ENCODE measurements around the gene DHRS1. TPM values are rescaled to one million over a fixed set of nuclear protein-coding genes. Genes with fewer than 3 reads are reported as not detected.

The DHRS1 gene
- total and polyA plus RNA-seq, 2 donors from 2014 or later, result 32.7 to 56.7 TPM

- DNase-seq (no peak), FAIRE-seq (no peak)
- H3K27me3 ChIP-seq (ENCODE audit: control insufficient read depth, insufficient read depth, low read length), result peaks cover 14% of the 10 kb centered on the region
- no peak overlapping the region for H3K27ac ChIP-seq (ENCODE audit: low read depth in 2 of 2, low read length in 2 of 2)
- H3K9ac ChIP-seq (ENCODE audit: low read length in 3 of 3), result no peak overlapping the region
- no peaks in the 10 kb centered on the region for H3K9me3 ChIP-seq (ENCODE audit: control insufficient read depth in 2 of 3, insufficient read depth in 1 of 3, low read length in 3 of 3)
- intact Hi-C loops (cut with DNase I), result no loop called here
- peaks cover 0 to 11% (median 10%) of the 10 kb centered on the region in 3 donors for H3K4me1 ChIP-seq (ENCODE audit: control insufficient read depth in 2 of 3, insufficient read depth in 2 of 3, low read depth in 1 of 3, low read length in 3 of 3)
- H3K4me3 ChIP-seq (ENCODE audit: low read length in 3 of 3), result no peak overlapping the region
- no peak for TF ChIP-seq CTCF (IDR thresholded peaks at IDR 0.05; ENCODE audit: borderline replicate concordance, extremely low read depth, insufficient read depth)
- no peaks in the 10 kb centered on the region for H3K36me3 ChIP-seq (ENCODE audit: control insufficient read depth in 2 of 3, insufficient read depth in 3 of 3, low read length in 3 of 3)
Measured at GRCh38 chr14:24330973-24331674, 31.5 kb upstream of the DHRS1 start.

GRCh38 chr14:24329736-24330135 is 30.2 kb upstream of the DHRS1 start:
- H3K27me3 ChIP-seq (ENCODE audit: control insufficient read depth, insufficient read depth, low read length), result peaks cover 14% of the 10 kb centered on the region
- H3K4me1 ChIP-seq (ENCODE audit: control insufficient read depth in 2 of 3, insufficient read depth in 2 of 3, low read depth in 1 of 3, low read length in 3 of 3), result peaks cover 0 to 11% (median 10%) of the 10 kb centered on the region in 3 donors
- no peaks in the 10 kb centered on the region for H3K9me3 ChIP-seq (ENCODE audit: control insufficient read depth in 2 of 3, insufficient read depth in 1 of 3, low read length in 3 of 3)
- H3K27ac ChIP-seq (ENCODE audit: low read depth in 2 of 2, low read length in 2 of 2), result no peak overlapping the region
- peak in 1 of 5 donors; percentile 82 for DNase-seq
- H3K9ac ChIP-seq (ENCODE audit: low read length in 3 of 3), result no peak overlapping the region
- no peak for FAIRE-seq
- TF ChIP-seq CTCF (IDR thresholded peaks at IDR 0.05; ENCODE audit: borderline replicate concordance, extremely low read depth, insufficient read depth), result no peak
- no peak overlapping the region for H3K4me3 ChIP-seq (ENCODE audit: low read length in 3 of 3)
- intact Hi-C loops (cut with DNase I), result no loop called here
- no peaks in the 10 kb centered on the region for H3K36me3 ChIP-seq (ENCODE audit: control insufficient read depth in 2 of 3, insufficient read depth in 3 of 3, low read length in 3 of 3)

GRCh38 chr14:24329073-24329663 is 29.6 kb upstream of the DHRS1 start:
- Histone ChIP-seq H3K9ac (ENCODE audit: low read length in 3 of 3) (no peak overlapping the region), H3K4me3 (ENCODE audit: low read length in 3 of 3) (no peak overlapping the region), H3K4me1 (ENCODE audit: control insufficient read depth in 2 of 3, insufficient read depth in 2 of 3, low read depth in 1 of 3, low read length in 3 of 3) (peaks cover 0 to 11% (median 10%) of the 10 kb centered on the region in 3 donors), H3K27ac (ENCODE audit: low read depth in 2 of 2, low read length in 2 of 2) (no peak overlapping the region), H3K36me3 (ENCODE audit: control insufficient read depth in 2 of 3, insufficient read depth in 3 of 3, low read length in 3 of 3) (no peaks in the 10 kb centered on the region), H3K27me3 (ENCODE audit: control insufficient read depth, insufficient read depth, low read length) (peaks cover 13% of the 10 kb centered on the region), H3K9me3 (ENCODE audit: control insufficient read depth in 2 of 3, insufficient read depth in 1 of 3, low read length in 3 of 3) (no peaks in the 10 kb centered on the region)
- no peak for FAIRE-seq
- intact Hi-C loops (cut with DNase I), result no loop called here
- no peak for TF ChIP-seq CTCF (IDR thresholded peaks at IDR 0.05; ENCODE audit: borderline replicate concordance, extremely low read depth, insufficient read depth)
- DNase-seq, result no peak

Data from kidney (tissue), 14 donors.